ENCODE data around the gene UBXN1.

DNA sequence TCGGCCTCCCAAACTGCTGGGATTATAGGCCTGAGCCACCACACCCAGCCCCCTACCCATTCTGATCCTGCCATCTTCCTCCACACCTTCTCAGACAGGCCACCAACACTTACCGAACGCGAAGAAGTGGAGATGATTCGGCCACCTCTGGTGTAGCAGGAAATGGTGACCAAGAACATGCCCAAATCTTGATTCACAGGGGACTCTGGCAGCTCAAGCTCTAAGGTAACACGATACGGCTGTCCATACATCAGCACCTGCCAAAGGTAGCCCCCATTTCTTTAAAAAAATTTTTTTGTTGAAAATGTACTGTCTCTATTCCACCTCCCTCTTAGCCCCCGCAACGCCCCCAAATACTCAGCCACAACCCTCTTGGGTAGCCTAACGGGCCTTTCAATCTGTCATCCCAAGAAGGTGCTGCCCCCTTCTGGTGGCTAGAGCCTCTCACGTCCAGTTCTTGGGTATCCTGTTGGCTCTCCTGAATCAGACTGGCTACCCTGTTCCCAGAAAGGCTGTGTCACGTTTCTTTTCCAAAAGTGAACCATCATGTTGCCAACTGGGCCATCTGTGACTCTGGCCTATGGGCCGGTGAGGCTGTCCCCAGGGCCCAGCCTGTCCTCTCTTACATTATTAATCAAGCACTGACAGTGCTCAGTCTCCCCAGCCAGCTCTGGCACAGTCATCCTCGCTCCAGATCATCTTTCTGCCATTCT lies 15.7 kb upstream of the UBXN1 start:
- no peak for TF ChIP-seq POLR2A (IDR thresholded peaks at IDR 0.05)
- TF ChIP-seq, protein P1, sequence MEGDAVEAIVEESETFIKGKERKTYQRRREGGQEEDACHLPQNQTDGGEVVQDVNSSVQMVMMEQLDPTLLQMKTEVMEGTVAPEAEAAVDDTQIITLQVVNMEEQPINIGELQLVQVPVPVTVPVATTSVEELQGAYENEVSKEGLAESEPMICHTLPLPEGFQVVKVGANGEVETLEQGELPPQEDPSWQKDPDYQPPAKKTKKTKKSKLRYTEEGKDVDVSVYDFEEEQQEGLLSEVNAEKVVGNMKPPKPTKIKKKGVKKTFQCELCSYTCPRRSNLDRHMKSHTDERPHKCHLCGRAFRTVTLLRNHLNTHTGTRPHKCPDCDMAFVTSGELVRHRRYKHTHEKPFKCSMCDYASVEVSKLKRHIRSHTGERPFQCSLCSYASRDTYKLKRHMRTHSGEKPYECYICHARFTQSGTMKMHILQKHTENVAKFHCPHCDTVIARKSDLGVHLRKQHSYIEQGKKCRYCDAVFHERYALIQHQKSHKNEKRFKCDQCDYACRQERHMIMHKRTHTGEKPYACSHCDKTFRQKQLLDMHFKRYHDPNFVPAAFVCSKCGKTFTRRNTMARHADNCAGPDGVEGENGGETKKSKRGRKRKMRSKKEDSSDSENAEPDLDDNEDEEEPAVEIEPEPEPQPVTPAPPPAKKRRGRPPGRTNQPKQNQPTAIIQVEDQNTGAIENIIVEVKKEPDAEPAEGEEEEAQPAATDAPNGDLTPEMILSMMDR (IDR thresholded peaks at IDR 0.05): peak; percentile 45 to 72 (median 62)
- TF ChIP-seq POLR2AphosphoS5 (IDR thresholded peaks at IDR 0.05): peak in 1 of 3 donors; percentile 23

Data from breast epithelium (tissue), 3 donors.